ENCODE results near the gene CERK.
"Not testable (repeated sequence)": the region's sequence is repeated elsewhere in the genome, so short reads cannot be mapped to it uniquely, and the experiment has no call there.

The CERK gene

GRCh38 chr22:46737976-46738646 is at the start of gene CERK:
Gene CERK (minus strand): TSS chr22:46738252. CDS start chr22:46738148, 104 bp downstream.
- ATAC-seq (peak; percentile 24), DNase-seq (peak; percentile 68)

GRCh38 chr22:46783721-46784120 is 45.7 kb upstream of the CERK start:
- no peak for ATAC-seq
- DNase-seq = no peak

- ATAC-seq, DNase-seq: not testable (repeated sequence)
These were observed 44.1 kb upstream of the CERK start for GRCh38 chr22:46782200-46782599.

GRCh38 chr22:46781291-46781690 is 43.2 kb upstream of the CERK start:
- ATAC-seq (no peak), DNase-seq (no peak)

- ATAC-seq = no peak
- no peak for DNase-seq
These were observed 42.4 kb upstream of the CERK start for GRCh38 chr22:46780453-46780852.

- DNase-seq (no peak), ATAC-seq (no peak)
These were observed 41.6 kb upstream of the CERK start for GRCh38 chr22:46779651-46780050.

GRCh38 chr22:46779023-46779422 is 41.0 kb upstream of the CERK start:
- DNase-seq (no peak), ATAC-seq (no peak)

- ATAC-seq = no peak
These were observed 39.5 kb upstream of the CERK start for GRCh38 chr22:46777609-46777970.

GRCh38 chr22:46776876-46777608 is 39.0 kb upstream of the CERK start:
- ATAC-seq (no peak), DNase-seq (no peak)

More at GRCh38 chr22:46777609-46777970, 39.5 kb upstream of the CERK start:
- DNase-seq = peak; percentile 61

GRCh38 chr22:46775850-46776826 is 38.1 kb upstream of the CERK start:
- ATAC-seq (no peak), DNase-seq (no peak)

- no peak for ATAC-seq
- no peak for DNase-seq
These were observed 37.2 kb upstream of the CERK start for GRCh38 chr22:46774980-46775849.

- ATAC-seq (peak; percentile 39), DNase-seq (peak; percentile 53)
These were observed 36.4 kb upstream of the CERK start for GRCh38 chr22:46774253-46774979.

- DNase-seq (no peak), ATAC-seq (no peak)
These were observed 35.0 kb upstream of the CERK start for GRCh38 chr22:46773076-46773475.

GRCh38 chr22:46770726-46771125 is 32.7 kb upstream of the CERK start:
- ATAC-seq = no peak
- no peak for DNase-seq

- no peak for DNase-seq
- ATAC-seq = no peak
These were observed 32.1 kb upstream of the CERK start for GRCh38 chr22:46770151-46770641.

- DNase-seq (no peak), ATAC-seq (no peak)
These were observed 31.7 kb upstream of the CERK start for GRCh38 chr22:46769706-46770105.

GRCh38 chr22:46769191-46769675 is 31.2 kb upstream of the CERK start:
- DNase-seq (no peak), ATAC-seq (no peak)

- DNase-seq = no peak
- no peak for ATAC-seq
These were observed 29.4 kb upstream of the CERK start for GRCh38 chr22:46767249-46767985.

- DNase-seq (no peak), ATAC-seq (no peak)
These were observed 28.6 kb upstream of the CERK start for GRCh38 chr22:46766611-46767010.

All from stimulated activated naive CD8-positive, alpha-beta T cell treated with anti-CD3 and anti-CD28 coated beads, Interleukin-15, Interleukin-2, amounts not matched to agents 100 U/mL and 50 U/mL, for 24 hours (primary cell).